Measurements from ENCODE around the gene DCLK1.

GRCh38 chr13:35977060-35977459, 154.1 kb downstream of the DCLK1 start:
- TF ChIP-seq CTCF (conservative IDR thresholded peaks at IDR 0.05): no peak
- no peak for TF ChIP-seq EZH2 (IDR thresholded peaks at IDR 0.05; ENCODE audit: low read depth)
